DOHH2 (cell line): ENCODE results near the gene YEATS2.
"Not testable (repeated sequence)": the region's sequence is repeated elsewhere in the genome, so short reads cannot be mapped to it uniquely, and the experiment has no call there.

Experiments
- H3F3A ChIP-seq: fragments of 200-600 bp; sonication (generic), shearing (Covaris generic); 2 replicates; pipeline ENCODE4 v1.6.0; 2016; ENCODE audit warnings: antibody characterized with exemption, mild to moderate bottlenecking; ENCODE audit not compliant: control insufficient read depth, insufficient read depth
- H3K27ac ChIP-seq: fragments of 200-600 bp; sonication (generic); 2 replicates; pipeline ENCODE4 v1.5.1; 2014; ENCODE audit warnings: low read depth, mild to moderate bottlenecking, low read length, moderate library complexity
- H3K27me3 ChIP-seq: fragments of 200-600 bp; sonication (generic); 2 replicates; pipeline ENCODE4 v1.6.1; 2014; ENCODE audit warnings: mild to moderate bottlenecking, low read length, mixed read lengths; ENCODE audit not compliant: control insufficient read depth
- H3K36me3 ChIP-seq: fragments of 200-600 bp; sonication (generic); 2 replicates; pipeline ENCODE4 v1.6.1; 2014; ENCODE audit warnings: mild to moderate bottlenecking, low read length, moderate library complexity, mixed read lengths; ENCODE audit not compliant: control insufficient read depth
- H3K4me1 ChIP-seq: fragments of 200-600 bp; sonication (generic); 2 replicates; pipeline ENCODE4 v1.6.1; 2014; ENCODE audit warnings: mild to moderate bottlenecking, low read length, mixed read lengths; ENCODE audit not compliant: control insufficient read depth
- H3K4me2 ChIP-seq: fragments of 200-600 bp; sonication (generic); 2 replicates; pipeline ENCODE4 v1.6.0; 2014; ENCODE audit warnings: mild to moderate bottlenecking, low read length, moderate library complexity
- H3K4me3 ChIP-seq: fragments of 200-600 bp; sonication (generic); 2 replicates; pipeline ENCODE4 v1.5.1; 2014; ENCODE audit warnings: mild to moderate bottlenecking, low read length, mixed read lengths
- H3K79me2 ChIP-seq: fragments of 200-600 bp; sonication (generic); 2 replicates; pipeline ENCODE4 v1.6.1; 2014; ENCODE audit warnings: mild to moderate bottlenecking, low read length, mixed read lengths; ENCODE audit not compliant: control insufficient read depth
- H3K9me2 ChIP-seq: fragments of 200-600 bp; sonication (generic); replicated peaks from 2 replicates; pipeline ENCODE4 v1.6.1; 2014; ENCODE audit warnings: mild to moderate bottlenecking, low read length, mixed read lengths; ENCODE audit not compliant: control insufficient read depth
- H3K9me3 ChIP-seq: fragments of 200-600 bp; sonication (generic); 2 replicates; pipeline ENCODE4 v1.6.1; 2014; ENCODE audit warnings: antibody characterized with exemption, low read length, mixed read lengths; ENCODE audit not compliant: control insufficient read depth, insufficient read depth
- H4K20me1 ChIP-seq: fragments of 200-600 bp; sonication (generic); 2 replicates; pipeline ENCODE4 v1.6.0; 2014; ENCODE audit warnings: low read depth, mild to moderate bottlenecking, antibody characterized with exemption, low read length, moderate library complexity; ENCODE audit not compliant: control insufficient read depth, insufficient read depth
- EZH2phosphoT487 ChIP-seq: fragments of 200-600 bp; sonication (generic); IDR thresholded peaks from 2 replicates; pipeline ENCODE4 v1.6.1; 2017; ENCODE audit warnings: borderline replicate concordance, mild to moderate bottlenecking, antibody characterized with exemption, low read length, moderate library complexity, mixed read lengths
- TF ChIP-seq, protein P1 (sequence below): fragments of 200-600 bp; sonication (generic); IDR thresholded peaks from one replicate; pipeline ENCODE4 v1.5.1; 2014; ENCODE audit warnings: antibody characterized with exemption, mild to moderate bottlenecking, low read depth, low read length; ENCODE audit not compliant: poor library complexity, severe bottlenecking

Gene YEATS2

GRCh38 chr3:183680061-183680460, 17.5 kb upstream of the YEATS2 start:
- Histone ChIP-seq H3F3A (0 out of 2 replicates have a peak, but pooled peaks cover 7% of the 10 kb centered on the region), H4K20me1 (no peaks in the 10 kb centered on the region), H3K9me2 (no peaks in the 10 kb centered on the region), H3K27ac (no peak overlapping the region), H3K4me3 (no peak overlapping the region), H3K79me2 (no peaks in the 10 kb centered on the region), H3K27me3 (no peaks in the 10 kb centered on the region), H3K4me2 (no peak overlapping the region), H3K9me3 (no peaks in the 10 kb centered on the region), H3K4me1 (no peaks in the 10 kb centered on the region), H3K36me3 (no peaks in the 10 kb centered on the region)
- TF ChIP-seq, protein P1, sequence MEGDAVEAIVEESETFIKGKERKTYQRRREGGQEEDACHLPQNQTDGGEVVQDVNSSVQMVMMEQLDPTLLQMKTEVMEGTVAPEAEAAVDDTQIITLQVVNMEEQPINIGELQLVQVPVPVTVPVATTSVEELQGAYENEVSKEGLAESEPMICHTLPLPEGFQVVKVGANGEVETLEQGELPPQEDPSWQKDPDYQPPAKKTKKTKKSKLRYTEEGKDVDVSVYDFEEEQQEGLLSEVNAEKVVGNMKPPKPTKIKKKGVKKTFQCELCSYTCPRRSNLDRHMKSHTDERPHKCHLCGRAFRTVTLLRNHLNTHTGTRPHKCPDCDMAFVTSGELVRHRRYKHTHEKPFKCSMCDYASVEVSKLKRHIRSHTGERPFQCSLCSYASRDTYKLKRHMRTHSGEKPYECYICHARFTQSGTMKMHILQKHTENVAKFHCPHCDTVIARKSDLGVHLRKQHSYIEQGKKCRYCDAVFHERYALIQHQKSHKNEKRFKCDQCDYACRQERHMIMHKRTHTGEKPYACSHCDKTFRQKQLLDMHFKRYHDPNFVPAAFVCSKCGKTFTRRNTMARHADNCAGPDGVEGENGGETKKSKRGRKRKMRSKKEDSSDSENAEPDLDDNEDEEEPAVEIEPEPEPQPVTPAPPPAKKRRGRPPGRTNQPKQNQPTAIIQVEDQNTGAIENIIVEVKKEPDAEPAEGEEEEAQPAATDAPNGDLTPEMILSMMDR, result no peak

DNA sequence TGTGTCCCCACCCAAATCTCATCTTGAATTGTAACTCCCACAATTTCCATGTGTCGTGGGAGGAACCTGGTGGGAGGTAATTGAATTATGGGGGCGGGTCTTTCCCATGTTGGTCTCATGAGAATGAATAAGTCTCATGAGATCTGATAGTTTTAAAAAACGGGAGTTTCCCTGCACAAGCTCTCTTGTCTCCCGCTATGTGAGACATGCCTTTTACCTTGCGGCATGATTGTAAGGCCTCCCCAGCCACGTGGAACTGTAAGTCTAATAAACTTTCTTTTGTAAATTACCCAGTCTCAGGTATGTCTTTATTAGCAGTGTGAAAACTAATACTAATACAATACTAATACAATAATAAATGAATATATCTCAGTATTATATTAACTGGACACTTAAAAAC, 9.9 kb upstream of the YEATS2 start:
- H3K79me2 ChIP-seq, result no peaks in the 10 kb centered on the region
- no peaks in the 10 kb centered on the region for H3K36me3 ChIP-seq
- H3K9me3 ChIP-seq, result no peaks in the 10 kb centered on the region
- H3K4me3 ChIP-seq, result no peak overlapping the region
- H3K4me2 ChIP-seq, result no peak overlapping the region
- H3K27ac ChIP-seq, result no peak overlapping the region
- no peaks in the 10 kb centered on the region for H3F3A ChIP-seq
- no peaks in the 10 kb centered on the region for H4K20me1 ChIP-seq
- H3K27me3 ChIP-seq, result no peaks in the 10 kb centered on the region
- TF ChIP-seq, protein P1, result no peak
- TF ChIP-seq EZH2phosphoT487, result no peak
- H3K9me2 ChIP-seq, result no peaks in the 10 kb centered on the region
- no peaks in the 10 kb centered on the region for H3K4me1 ChIP-seq

DNA sequence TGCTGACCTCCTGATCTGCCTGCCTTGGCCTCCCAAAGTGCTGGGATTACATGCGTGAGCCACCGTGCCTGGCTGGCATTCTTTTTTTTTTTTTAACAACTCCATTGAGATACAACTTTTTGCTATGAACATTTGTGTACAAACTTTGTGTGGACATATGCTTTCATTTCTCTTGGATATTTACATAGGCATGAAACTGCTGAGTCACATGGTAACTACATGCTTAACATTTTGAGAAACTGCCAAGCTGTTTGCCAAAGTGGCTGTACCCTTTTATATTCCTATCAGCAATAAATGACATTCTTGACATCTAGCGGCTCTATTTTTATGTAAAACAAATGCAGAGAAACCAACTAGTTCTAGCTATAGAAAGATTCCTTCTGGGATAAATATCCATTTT, 8.7 kb upstream of the YEATS2 start:
- no peak for TF ChIP-seq EZH2phosphoT487
- TF ChIP-seq, protein P1, result no peak
- Histone ChIP-seq H3K4me2 (no peak overlapping the region), H3K79me2 (no peaks in the 10 kb centered on the region), H3K27me3 (no peaks in the 10 kb centered on the region), H4K20me1 (no peaks in the 10 kb centered on the region), H3K9me2 (no peaks in the 10 kb centered on the region), H3K4me3 (no peak overlapping the region), H3K9me3 (no peaks in the 10 kb centered on the region), H3F3A (no peaks in the 10 kb centered on the region), H3K4me1 (no peaks in the 10 kb centered on the region), H3K27ac (no peak overlapping the region), H3K36me3 (no peaks in the 10 kb centered on the region)

DNA sequence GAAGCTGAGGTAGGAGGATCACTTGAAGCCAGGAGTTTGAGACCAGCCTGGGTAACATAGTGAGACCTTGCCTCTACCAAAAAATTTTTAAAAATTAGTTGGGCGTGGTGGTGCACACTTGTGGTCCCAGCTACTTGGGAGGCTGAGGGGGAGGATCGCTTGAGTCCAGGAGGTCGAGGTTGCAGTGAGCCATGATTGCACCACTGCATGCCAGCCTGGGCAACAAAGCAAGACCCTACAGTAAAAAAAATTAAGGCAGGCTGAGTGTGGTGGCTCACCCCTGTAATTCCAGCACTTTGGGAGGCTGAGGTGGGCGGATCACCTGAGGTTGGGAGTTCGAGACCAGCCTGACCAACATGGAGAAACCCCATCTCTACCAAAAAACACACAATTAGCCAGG, 8.0 kb upstream of the YEATS2 start:
- H3K4me1 ChIP-seq, H3F3A ChIP-seq, H3K79me2 ChIP-seq, H3K4me3 ChIP-seq, H3K9me2 ChIP-seq, H3K9me3 ChIP-seq, H3K27me3 ChIP-seq, H3K27ac ChIP-seq, H4K20me1 ChIP-seq, H3K36me3 ChIP-seq, H3K4me2 ChIP-seq: not testable (repeated sequence)
